ENCODE data around the gene MRPS24. TPM values are rescaled to one million over a fixed set of nuclear protein-coding genes. Genes with fewer than 3 reads are reported as not detected.
A peak's percentile ranks its signal among the peaks of the same experiment; 100 is the strongest.
"Not testable (repeated sequence)": the region's sequence is repeated elsewhere in the genome, so short reads cannot be mapped to it uniquely, and the experiment has no call there.

Gene MRPS24
- 91.1 and 153 TPM in 2 replicates for total RNA-seq (2012; rRNA removed)

DNA sequence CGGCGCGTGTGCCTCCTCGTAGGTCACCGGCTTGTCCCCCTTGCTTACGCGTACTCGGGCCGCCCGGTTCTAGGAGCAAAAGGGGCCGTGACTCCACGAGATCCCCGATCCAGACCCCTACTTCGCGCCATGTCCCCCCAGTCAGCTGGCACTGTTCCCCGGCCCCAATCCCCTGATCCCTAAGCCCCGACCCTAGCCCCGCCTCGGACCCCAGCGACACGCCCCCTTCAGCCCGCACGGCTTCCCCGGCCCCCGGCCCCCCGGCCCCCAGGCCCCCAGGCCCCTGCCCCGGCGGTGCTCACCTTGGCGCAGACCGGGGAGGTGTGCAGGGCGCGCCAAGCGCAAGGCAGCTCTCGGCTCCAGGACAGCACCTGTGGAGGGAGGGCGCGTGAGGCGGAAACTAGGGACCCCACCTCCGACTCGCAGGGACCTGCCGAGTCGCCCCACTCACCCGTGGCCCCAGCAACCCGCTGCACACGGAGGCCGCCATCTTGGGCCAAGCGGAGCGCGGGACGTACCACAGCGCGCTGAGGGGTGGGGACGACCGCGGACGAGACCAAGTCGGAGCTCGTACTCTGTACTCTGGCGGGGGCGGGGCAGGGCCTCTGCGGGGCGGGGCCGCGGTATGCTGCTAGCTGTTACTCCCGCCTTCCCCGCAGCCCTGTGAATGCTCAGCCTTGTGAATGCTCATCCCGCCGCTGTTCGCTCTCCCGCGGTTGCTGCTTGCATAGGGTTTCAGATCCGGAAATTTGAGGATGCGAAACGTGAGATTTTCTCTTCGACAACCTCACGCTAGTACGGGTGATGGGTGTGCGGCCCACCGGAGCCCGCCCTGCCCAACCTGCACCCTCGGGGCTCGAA is at the start of gene MRPS24:
MRPS24 (minus strand) TSS at position 512 of the 861 bp plus-strand sequence; CDS start at position 490, 22 bp downstream.
- peak within 1 kb of the TSS; percentile 98 for H3K4me2 ChIP-seq (ENCODE audit: low read length)
- H3K36me3 ChIP-seq (ENCODE audit: insufficient read depth, low read length) = peaks cover 23% of the 10 kb centered on the region
- H3K4me1 ChIP-seq (ENCODE audit: control insufficient read depth, insufficient read depth, low read length) = peaks cover 45% of the 10 kb centered on the region
- H3K9me3 ChIP-seq (replicated peaks; ENCODE audit: low read length) = no peaks in the 10 kb centered on the region
- peak within 1 kb of the TSS; percentile 98 for H3K9ac ChIP-seq (ENCODE audit: low read depth, low read length)
- peak within 1 kb of the TSS; percentile 93 for H3K4me3 ChIP-seq (ENCODE audit: low read length)
- no peaks in the 10 kb centered on the region for H3K27me3 ChIP-seq (ENCODE audit: control insufficient read depth, insufficient read depth, low read length)

DNA sequence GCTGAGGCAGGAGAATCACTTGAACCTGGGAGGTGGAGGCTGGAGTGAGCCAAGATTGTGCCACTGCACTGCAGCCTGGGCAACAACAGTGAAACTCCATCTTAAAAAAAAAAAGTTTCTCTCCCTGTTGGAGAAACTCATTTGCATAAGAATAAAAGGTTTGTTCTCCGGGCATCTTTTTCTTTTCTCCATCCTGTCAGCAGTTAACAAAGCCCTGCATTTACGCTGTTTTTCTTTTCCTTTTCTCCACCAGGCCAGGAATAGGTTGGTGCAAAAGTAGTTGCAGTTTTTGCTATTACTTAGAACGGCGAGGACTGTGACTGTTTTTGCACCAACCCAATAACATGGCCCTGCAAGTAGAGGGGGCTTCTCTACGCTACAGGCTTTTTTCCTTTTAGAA is 46.6 kb upstream of the MRPS24 start:
- Histone ChIP-seq H3K27me3 (ENCODE audit: control insufficient read depth, insufficient read depth, low read length) (no peaks in the 10 kb centered on the region), H3K9me3 (replicated peaks; ENCODE audit: low read length) (no peaks in the 10 kb centered on the region), H3K4me1 (ENCODE audit: control insufficient read depth, insufficient read depth, low read length) (no peaks in the 10 kb centered on the region), H3K36me3 (ENCODE audit: insufficient read depth, low read length) (no peaks in the 10 kb centered on the region), H3K4me3 (ENCODE audit: low read length) (no peak overlapping the region), H3K9ac (ENCODE audit: low read depth, low read length) (no peak overlapping the region), H3K4me2 (ENCODE audit: low read length) (no peak overlapping the region)

DNA sequence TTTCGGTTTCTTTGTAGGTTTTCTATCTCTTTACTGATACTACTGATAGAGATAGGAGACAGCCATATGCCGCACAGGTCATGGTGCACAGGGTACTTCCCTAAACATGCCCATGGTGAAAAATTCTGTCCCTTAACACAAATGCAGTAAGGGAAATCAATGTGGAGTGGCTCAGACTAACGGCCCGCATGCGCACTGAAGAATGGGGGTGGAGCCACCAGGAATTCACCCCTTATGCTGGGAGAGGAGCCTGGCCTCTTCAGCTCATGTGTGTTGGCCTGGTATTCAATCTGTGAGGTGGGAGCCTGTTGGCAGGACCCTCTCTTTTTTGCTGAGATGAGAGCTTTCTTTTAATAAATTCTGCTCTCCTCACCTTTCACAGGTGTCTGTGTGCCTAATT is 45.5 kb upstream of the MRPS24 start:
- Histone ChIP-seq H3K36me3 (ENCODE audit: insufficient read depth, low read length) (no peaks in the 10 kb centered on the region), H3K9me3 (replicated peaks; ENCODE audit: low read length) (no peaks in the 10 kb centered on the region), H3K9ac (ENCODE audit: low read depth, low read length) (no peak overlapping the region), H3K4me1 (ENCODE audit: control insufficient read depth, insufficient read depth, low read length) (no peaks in the 10 kb centered on the region), H3K4me3 (ENCODE audit: low read length) (no peak overlapping the region), H3K4me2 (ENCODE audit: low read length) (no peak overlapping the region), H3K27me3 (ENCODE audit: control insufficient read depth, insufficient read depth, low read length) (no peaks in the 10 kb centered on the region)

DNA sequence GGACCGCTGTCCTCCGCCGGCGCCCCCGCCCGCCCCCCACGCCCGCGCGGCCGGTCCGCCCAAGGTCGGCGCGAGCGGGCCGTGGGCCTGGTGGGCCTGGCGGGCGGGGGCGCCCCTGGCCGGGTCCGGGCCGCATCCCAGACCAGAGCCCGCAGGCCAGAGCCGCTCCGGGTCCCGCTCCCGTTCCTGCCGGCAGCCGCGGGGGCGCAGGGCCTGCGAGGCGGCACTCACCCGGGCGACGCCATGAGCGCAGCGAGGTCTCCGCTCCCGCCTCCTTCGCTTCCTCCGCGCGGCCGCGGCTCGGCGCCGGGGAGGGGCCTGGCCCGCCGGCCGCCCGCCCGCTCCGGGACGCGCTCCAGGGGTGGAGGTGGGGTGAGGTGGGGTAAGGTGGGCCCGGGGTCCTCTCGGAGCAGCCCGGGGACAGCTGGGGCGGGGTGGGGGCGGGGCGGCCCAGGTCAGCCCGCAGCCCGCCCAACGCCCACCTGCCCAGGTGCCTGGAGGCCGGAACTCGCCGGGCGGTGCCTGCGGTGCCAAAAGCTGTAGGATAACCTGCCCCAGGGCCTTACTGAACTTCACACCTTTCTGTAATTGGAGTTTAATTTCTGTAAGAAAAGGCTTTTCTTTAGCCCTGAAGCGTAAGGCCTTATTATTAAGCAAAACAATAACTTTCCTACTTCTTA is 37.2 kb upstream of the MRPS24 start, which contains the start of gene URGCP:
URGCP (minus strand) TSS at position 266 of the 680 bp plus-strand sequence; CDS start at position 245, 21 bp downstream.
- Histone ChIP-seq H3K27me3 (ENCODE audit: control insufficient read depth, insufficient read depth, low read length) (no peaks in the 10 kb centered on the region), H3K9me3 (replicated peaks; ENCODE audit: low read length) (no peaks in the 10 kb centered on the region), H3K9ac (ENCODE audit: low read depth, low read length) (peak within 1 kb of the TSS; percentile 93), H3K4me3 (ENCODE audit: low read length) (peak within 1 kb of the TSS; percentile 96), H3K4me2 (ENCODE audit: low read length) (peak within 1 kb of the TSS; percentile 93), H3K4me1 (ENCODE audit: control insufficient read depth, insufficient read depth, low read length) (peaks cover 24% of the 10 kb centered on the region), H3K36me3 (ENCODE audit: insufficient read depth, low read length) (no peaks in the 10 kb centered on the region)

- H3K36me3 ChIP-seq (ENCODE audit: insufficient read depth, low read length) = no peaks in the 10 kb centered on the region
These were observed 36.6 kb upstream of the MRPS24 start for GRCh38 chr7:43905956-43906330.

GRCh38 chr7:43905209-43905946 is 36.1 kb upstream of the MRPS24 start:
- H3K9me3 ChIP-seq (replicated peaks; ENCODE audit: low read length) = no peaks in the 10 kb centered on the region
- H3K36me3 ChIP-seq (ENCODE audit: insufficient read depth, low read length) = no peaks in the 10 kb centered on the region
- H3K4me2 ChIP-seq (ENCODE audit: low read length) = peak overlapping the region; percentile 93
- H3K27me3 ChIP-seq (ENCODE audit: control insufficient read depth, insufficient read depth, low read length) = no peaks in the 10 kb centered on the region
- H3K9ac ChIP-seq (ENCODE audit: low read depth, low read length) = peak overlapping the region; percentile 93
- H3K4me1 ChIP-seq (ENCODE audit: control insufficient read depth, insufficient read depth, low read length) = peaks cover 24% of the 10 kb centered on the region
- H3K4me3 ChIP-seq (ENCODE audit: low read length) = peak overlapping the region; percentile 96

More at GRCh38 chr7:43905956-43906330, 36.6 kb upstream of the MRPS24 start:
- peak overlapping the region; percentile 93 for H3K9ac ChIP-seq (ENCODE audit: low read depth, low read length)
- peak overlapping the region; percentile 96 for H3K4me3 ChIP-seq (ENCODE audit: low read length)
- peak overlapping the region; percentile 93 for H3K4me2 ChIP-seq (ENCODE audit: low read length)
- peaks cover 24% of the 10 kb centered on the region for H3K4me1 ChIP-seq (ENCODE audit: control insufficient read depth, insufficient read depth, low read length)
- H3K9me3 ChIP-seq (replicated peaks; ENCODE audit: low read length) = no peaks in the 10 kb centered on the region
- no peaks in the 10 kb centered on the region for H3K27me3 ChIP-seq (ENCODE audit: control insufficient read depth, insufficient read depth, low read length)

DNA sequence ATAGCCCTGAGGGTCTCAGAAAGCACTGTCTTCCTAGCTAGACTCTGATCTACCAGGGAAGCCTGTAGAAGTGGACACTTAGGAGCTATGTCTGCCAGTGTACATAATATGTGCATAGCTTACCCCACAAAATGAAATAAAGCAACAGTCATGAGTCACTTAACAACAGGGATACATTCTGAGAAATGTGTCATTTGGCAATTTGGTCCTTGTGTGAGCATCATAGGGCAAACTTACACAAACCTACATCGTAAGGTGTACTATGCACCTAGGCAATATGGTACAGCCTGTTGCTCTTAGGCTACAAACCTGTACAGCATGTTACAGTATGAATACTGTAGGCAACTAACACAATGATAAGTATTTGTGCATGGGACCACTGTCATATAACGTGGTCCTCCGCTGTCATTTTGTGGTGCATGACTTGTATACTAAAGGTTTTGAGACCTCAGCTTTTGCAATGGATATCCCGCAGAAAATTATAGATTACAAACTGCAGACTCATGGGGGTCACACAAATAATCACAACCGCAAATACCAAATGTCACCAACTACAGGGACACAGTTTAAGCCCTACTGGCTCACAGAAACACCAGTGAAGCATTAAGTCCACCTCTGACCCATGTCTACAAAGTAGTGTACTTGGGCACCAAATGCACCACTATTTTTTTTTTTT is 35.4 kb upstream of the MRPS24 start:
- no peaks in the 10 kb centered on the region for H3K9me3 ChIP-seq (replicated peaks; ENCODE audit: low read length)
- H3K36me3 ChIP-seq (ENCODE audit: insufficient read depth, low read length) = no peaks in the 10 kb centered on the region
- no peak overlapping the region for H3K9ac ChIP-seq (ENCODE audit: low read depth, low read length)
- H3K4me2 ChIP-seq (ENCODE audit: low read length) = peak overlapping the region; percentile 93
- H3K4me3 ChIP-seq (ENCODE audit: low read length) = peak overlapping the region; percentile 96
- H3K27me3 ChIP-seq (ENCODE audit: control insufficient read depth, insufficient read depth, low read length) = no peaks in the 10 kb centered on the region
- H3K4me1 ChIP-seq (ENCODE audit: control insufficient read depth, insufficient read depth, low read length) = peaks cover 24% of the 10 kb centered on the region

DNA sequence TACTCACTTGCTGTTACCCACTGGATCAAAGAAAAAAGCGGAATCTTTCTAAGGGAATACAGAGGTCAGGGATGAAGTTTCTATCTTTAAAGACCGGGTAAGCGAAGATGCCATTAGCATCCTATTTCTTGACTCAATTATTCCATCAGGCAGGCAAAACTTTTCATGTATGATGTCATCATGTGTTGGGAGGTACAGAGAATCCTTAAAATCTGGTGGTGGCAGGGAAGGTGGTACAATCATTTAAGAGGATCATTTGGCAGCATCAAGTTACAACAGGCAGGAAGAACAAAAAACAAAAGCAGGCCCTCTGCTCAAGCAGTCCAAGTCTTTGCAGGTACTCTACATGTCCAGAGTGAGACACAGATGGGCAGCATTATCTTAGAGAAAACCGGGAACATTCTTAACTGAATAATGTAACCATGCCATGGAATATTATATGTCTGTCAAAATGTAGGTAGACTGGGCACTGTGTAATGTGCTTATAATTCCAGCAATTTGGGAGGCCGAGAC is 33.3 kb upstream of the MRPS24 start:
- H3K9me3 ChIP-seq (replicated peaks; ENCODE audit: low read length) = no peaks in the 10 kb centered on the region
- no peaks in the 10 kb centered on the region for H3K36me3 ChIP-seq (ENCODE audit: insufficient read depth, low read length)
- H3K4me1 ChIP-seq (ENCODE audit: control insufficient read depth, insufficient read depth, low read length) = peaks cover 24% of the 10 kb centered on the region
- no peak overlapping the region for H3K4me3 ChIP-seq (ENCODE audit: low read length)
- H3K4me2 ChIP-seq (ENCODE audit: low read length) = no peak overlapping the region
- no peaks in the 10 kb centered on the region for H3K27me3 ChIP-seq (ENCODE audit: control insufficient read depth, insufficient read depth, low read length)
- no peak overlapping the region for H3K9ac ChIP-seq (ENCODE audit: low read depth, low read length)

GRCh38 chr7:43898571-43898970 is 29.3 kb upstream of the MRPS24 start:
- H3K27me3 ChIP-seq (ENCODE audit: control insufficient read depth, insufficient read depth, low read length); H3K4me3 ChIP-seq (ENCODE audit: low read length); H3K9ac ChIP-seq (ENCODE audit: low read depth, low read length); H3K36me3 ChIP-seq (ENCODE audit: insufficient read depth, low read length); H3K4me2 ChIP-seq (ENCODE audit: low read length); H3K9me3 ChIP-seq (replicated peaks; ENCODE audit: low read length); H3K4me1 ChIP-seq (ENCODE audit: control insufficient read depth, insufficient read depth, low read length): not testable (repeated sequence)

- no peak overlapping the region for H3K4me3 ChIP-seq (ENCODE audit: low read length)
- peaks cover 2% of the 10 kb centered on the region for H3K36me3 ChIP-seq (ENCODE audit: insufficient read depth, low read length)
These were observed 26.6 kb upstream of the MRPS24 start for GRCh38 chr7:43895847-43896415.

More at GRCh38 chr7:43895847-43896415, 26.6 kb upstream of the MRPS24 start:
- no peaks in the 10 kb centered on the region for H3K9me3 ChIP-seq (replicated peaks; ENCODE audit: low read length)
- H3K9ac ChIP-seq (ENCODE audit: low read depth, low read length) = no peak overlapping the region
- no peaks in the 10 kb centered on the region for H3K4me1 ChIP-seq (ENCODE audit: control insufficient read depth, insufficient read depth, low read length)
- H3K27me3 ChIP-seq (ENCODE audit: control insufficient read depth, insufficient read depth, low read length) = no peaks in the 10 kb centered on the region
- no peak overlapping the region for H3K4me2 ChIP-seq (ENCODE audit: low read length)
